HG02970 (cell line): Measurements from ENCODE around the gene LRTM2.

Source experiments
- ATAC-seq: cut with Tn5 transposase; IDR thresholded peaks from one replicate; pipeline ENCODE4 v1.9.1; 2021; ENCODE audit warnings: mild to moderate bottlenecking, moderate library complexity, moderate number of reproducible peaks; ENCODE audit not compliant: unreplicated experiment, low FRiP score

The LRTM2 gene

DNA sequence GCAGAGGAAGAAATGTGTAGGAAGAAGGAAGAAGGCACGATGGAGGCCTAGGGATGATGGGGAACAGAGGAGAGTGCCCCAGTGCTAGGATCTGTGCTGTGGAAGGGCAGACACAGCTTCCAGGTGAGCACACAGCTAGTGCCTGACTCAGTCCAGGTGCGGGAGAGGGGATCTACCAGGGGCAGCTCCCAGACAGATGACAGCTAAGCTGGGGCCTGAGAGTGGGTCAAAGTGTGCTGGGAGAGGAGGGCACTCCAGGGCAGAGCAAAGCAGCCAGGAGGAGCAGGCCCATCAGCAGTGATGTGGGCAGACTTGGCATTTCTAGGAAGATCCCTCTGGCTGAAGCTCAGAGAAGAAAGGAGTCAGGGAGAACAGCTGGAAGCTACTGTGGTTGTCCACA is 36.7 kb downstream of the LRTM2 start:
- no peak for ATAC-seq

- ATAC-seq = no peak
Measured at GRCh38 chr12:1857821-1858220, 37.5 kb downstream of the LRTM2 start.

DNA sequence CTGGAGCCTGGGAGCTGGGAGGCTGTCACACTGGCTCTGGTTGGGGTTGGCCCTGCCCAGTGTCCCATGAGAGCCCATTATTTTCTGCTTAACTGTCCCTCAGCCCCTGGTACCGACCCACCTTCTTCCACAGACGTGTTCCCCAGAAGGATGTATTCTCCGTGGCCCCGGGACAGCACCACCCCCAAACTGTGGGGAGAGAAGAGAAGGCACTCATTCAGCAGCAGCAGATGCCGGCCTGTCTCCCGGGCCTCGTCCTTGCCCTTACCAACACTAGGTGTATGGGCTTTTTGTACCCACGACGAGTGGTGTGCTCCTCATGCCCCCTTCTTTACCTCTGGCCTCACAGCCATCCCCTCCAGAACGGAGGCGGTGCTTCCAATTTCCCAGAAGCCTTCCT is 38.1 kb downstream of the LRTM2 start:
- no peak for ATAC-seq

- ATAC-seq = no peak
Measured at GRCh38 chr12:1859643-1860042, 39.3 kb downstream of the LRTM2 start.

DNA sequence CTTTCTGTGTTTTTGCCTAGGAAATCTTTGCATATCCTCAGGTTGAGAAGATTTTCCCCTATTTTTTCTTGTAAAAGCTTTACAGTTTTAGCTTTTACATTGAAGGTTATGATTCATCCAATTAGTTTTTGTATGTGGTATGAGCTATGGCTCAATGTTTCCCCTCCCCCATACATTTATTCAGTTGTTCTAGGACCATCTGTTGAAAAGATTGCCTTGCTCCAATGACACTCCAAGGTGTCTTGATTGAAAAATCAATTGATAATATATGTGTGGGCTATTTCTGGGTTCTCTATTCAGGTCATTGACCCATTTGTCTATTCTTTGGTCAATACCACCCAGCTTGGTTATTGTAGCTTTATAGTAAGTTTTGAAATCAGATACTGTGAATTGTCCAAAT is 42.6 kb downstream of the LRTM2 start:
- no peak for ATAC-seq

- no peak for ATAC-seq
Measured at GRCh38 chr12:1863823-1864222, 43.5 kb downstream of the LRTM2 start.

GRCh38 chr12:1864456-1864855 is 44.1 kb downstream of the LRTM2 start:
- no peak for ATAC-seq

GRCh38 chr12:1864867-1865266 is 44.5 kb downstream of the LRTM2 start:
- no peak for ATAC-seq

DNA sequence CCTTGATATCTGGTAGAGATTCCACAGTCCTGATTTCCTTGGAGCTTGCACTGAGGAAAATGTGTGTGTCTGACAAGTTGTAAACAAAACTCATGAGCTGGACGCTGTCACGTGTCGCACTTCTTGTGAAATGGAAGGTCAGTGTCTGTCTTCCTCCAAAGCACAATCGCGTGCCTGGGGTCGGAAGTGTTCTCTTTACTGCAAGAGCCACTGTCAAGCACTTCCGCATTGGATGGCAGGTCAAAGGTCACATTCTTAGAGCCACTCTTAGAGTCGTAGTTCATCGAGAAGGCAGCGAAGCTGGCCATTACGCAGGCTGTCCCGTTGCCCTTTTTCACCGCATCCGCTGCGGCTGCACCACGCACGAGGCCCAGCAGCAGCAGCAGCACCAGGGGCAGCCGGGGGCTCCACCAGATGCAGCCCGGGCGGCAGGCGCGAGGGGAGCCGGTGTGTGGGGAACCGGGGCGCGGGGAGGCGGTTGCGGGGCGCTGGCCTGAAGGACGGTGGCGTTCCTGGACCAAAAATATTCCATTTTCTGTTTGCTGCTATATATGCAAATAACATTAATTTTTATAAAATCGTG is 45.0 kb downstream of the LRTM2 start:
- ATAC-seq = no peak

- no peak for ATAC-seq
Measured at GRCh38 chr12:1869145-1869544, 48.8 kb downstream of the LRTM2 start.

DNA sequence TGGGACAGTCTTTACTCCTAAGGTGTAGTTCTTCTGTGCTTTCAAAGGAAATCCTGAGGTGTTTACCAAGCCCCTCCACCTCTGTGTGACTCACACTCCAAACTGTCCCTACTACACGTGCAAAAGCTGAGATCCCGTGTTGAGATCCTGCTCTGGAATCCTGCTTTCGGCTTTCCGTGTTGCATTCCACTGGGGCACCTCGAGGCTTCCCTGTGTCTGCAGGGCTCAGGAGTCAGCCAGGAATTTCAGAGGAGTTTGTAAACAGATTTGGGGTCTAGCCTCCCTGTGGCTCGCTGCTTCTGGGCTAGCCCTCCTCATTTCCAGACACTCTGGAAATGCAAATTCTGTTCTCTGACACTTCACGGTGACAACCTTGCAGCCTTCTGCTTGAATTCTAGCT is 49.7 kb downstream of the LRTM2 start:
- ATAC-seq = no peak

DNA sequence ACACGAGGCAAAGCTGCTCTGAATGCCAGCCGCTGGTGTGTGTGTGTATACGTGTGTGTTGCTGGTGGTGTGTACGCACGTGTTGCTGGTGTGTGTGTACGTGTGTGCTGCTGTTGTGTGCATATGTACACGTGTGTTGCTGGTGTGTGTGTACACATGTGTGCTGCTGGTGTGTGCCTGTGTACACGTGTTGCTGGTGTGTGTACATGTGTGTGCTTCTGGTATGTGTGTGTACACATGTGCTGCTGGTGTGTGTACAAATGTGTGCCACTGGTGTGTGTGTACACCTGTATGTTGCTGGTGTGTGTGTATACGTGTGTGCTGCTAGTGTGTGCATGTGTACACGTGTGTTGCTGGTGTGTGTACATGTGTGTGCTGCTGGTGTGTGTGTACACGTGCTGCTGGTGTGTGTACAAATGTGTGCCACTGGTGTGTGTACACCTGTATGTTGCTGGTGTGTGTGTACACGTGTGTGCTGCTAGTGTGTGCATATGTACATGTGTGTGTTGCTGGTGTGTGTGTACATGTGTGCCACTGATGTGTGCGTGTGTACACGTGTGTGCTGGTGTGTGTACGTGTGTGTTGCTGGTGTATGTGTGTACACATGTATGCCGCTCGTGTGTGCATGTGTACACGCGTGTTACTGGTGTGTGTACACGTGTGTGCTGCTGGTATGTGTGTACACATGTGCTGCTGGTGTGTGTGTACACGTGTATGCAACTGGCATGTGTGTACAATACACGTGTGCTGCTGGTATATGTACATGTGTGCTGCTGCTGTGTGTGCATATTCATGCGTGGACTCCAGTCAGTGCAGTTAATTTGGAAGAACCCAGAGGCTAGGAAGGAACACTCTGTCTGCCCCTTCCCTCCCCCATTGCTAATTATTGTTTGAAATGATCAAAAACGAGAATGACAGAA is 50.9 kb downstream of the LRTM2 start:
- no peak for ATAC-seq

GRCh38 chr12:1872001-1872400 is 51.6 kb downstream of the LRTM2 start:
- no peak for ATAC-seq

DNA sequence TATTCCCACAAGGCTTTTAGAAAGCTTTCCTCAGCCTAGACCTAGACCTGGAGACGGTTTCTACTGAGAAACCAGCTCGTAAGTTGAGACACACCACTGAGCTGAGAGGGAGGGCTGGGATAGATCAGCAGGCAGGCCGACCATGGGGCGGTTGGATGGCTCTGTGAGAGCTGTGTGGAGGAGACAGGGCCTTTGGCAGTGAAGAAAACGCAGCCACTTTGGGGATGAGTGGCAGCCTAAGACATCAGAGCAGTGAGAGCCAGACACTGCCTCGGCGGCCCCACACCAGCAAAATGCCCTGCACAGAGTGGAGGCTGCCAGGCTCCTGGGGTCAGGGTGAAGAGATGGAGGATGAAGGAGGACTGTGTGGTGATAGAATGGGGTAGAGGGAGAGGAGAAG is 52.1 kb downstream of the LRTM2 start:
- ATAC-seq = no peak

GRCh38 chr12:1873531-1874510 is 53.5 kb downstream of the LRTM2 start:
- no peak for ATAC-seq

- ATAC-seq = no peak
Measured at GRCh38 chr12:1875608-1876007, 55.2 kb downstream of the LRTM2 start.

DNA sequence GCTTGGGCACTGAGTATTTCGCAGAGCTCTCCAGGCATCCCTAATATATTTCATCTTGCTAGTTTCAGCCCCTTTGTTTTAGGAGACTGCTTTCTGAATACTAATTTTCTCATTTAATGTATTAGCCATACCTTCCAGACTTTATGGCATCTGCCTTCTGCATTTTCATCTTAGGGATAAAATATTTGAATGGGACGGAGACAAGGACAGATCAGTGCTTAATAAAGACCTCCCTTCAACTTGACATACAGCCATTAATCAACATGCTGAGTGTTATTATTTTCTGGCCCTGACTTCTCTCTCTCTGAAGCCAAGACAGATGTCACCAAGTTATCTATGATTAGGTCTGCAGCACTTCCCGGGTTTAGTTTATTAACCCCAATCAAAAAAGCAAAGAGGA is 55.7 kb downstream of the LRTM2 start:
- no peak for ATAC-seq

DNA sequence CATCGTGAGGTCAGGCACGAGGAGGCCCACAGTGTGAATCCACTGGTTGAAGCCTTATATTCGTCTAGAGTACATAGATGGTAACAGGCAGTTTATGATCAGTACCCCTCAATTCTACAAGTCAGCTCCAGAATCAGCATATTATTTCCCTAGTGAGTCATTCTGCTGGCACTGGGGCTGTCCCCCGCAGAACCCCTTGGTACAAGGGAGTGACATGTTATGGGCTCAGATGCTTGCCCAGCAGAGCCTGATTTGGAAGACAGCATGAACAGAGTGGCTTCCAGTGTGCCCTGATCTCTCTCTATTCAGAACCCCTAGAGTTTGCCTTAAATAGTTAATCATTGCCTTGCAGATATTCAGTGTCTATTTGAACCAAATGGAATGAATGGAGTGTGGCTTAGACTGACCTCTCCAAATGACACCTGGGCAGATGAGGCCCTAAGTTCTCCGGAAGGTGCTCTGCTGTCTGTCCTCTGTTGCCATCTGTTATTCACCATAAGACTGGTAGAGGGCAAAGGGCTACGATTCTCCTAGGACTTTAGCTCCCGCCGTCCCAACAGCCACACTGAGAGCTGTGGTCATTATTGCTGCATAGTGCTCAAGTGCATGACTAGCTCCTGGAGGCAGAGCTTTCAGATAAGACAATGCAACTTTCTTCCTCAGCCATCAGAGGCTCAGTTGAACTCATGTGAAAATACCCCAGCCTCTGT is 57.0 kb downstream of the LRTM2 start:
- ATAC-seq = no peak

GRCh38 chr12:1878214-1878613 is 57.8 kb downstream of the LRTM2 start:
- ATAC-seq = no peak

DNA sequence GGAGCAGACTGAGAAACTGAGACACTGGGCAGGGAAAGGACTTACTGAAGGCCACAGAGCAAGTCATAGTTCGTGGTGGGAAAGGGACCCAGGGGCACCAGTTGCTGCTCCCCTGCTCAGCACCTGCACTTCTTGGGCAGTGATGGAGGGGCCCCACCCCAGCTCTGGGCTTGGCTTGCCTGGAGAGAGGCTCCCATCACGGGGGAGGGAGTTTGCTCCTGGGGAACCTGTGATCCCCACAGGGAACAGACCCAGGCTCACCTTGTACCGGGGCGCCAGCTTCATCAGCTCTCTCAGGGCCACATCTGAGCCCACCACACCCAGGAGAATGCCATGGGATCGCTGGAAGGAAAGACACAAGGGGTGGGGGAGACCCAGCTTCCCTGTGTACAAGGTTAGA is 58.3 kb downstream of the LRTM2 start:
- no peak for ATAC-seq
